Fibroblast of villous mesenchyme (primary cell): ENCODE measurements around the gene COX18. TPM values are rescaled to one million over a fixed set of nuclear protein-coding genes. Genes with fewer than 3 reads are reported as not detected.

ENCODE experiments used
- DNase-seq: peaks from one replicate; pipeline ENCODE4 v3.0.0-alpha.2; 2010; ENCODE audit warnings: low read depth
- H3K4me3 ChIP-seq: 2 replicates; pipeline ENCODE4 v1.5.1; 2011; ENCODE audit warnings: low read depth, mild to moderate bottlenecking, low read length
- total RNA-seq: library from RNA; depleted of rRNA; stranded (reverse); fragments of >200 nt; gene quantifications from 2 replicates; pipeline ENCODE4 v1.2.3, GENCODE V29; 2012
- TF ChIP-seq, protein P1 (sequence below): IDR thresholded peaks from 2 replicates; pipeline ENCODE4 v1.5.1; 2012; ENCODE audit warnings: low read depth, mild to moderate bottlenecking, low read length; ENCODE audit not compliant: insufficient read depth

COX18 gene
- total RNA-seq, 1 donor, result 36.3 TPM

DNA sequence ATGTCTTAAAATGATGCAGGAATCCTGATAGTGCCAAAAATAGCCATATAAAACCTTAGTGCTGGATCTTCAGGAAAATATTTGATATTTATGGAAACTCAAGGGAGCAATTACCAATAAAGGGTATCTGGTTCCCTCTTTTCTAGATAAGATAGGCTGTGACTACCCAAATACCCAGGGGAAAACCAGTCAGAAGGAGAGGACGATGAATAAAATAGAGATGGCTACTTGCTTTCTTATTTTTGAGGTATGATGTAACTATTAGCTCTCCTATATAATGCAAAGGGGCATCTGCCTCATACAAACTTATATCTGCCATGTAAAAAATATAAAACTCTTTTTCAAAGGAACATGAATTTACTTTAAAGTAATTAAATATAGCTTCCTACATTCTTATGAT, 23.4 kb upstream of the COX18 start:
- TF ChIP-seq, protein P1, sequence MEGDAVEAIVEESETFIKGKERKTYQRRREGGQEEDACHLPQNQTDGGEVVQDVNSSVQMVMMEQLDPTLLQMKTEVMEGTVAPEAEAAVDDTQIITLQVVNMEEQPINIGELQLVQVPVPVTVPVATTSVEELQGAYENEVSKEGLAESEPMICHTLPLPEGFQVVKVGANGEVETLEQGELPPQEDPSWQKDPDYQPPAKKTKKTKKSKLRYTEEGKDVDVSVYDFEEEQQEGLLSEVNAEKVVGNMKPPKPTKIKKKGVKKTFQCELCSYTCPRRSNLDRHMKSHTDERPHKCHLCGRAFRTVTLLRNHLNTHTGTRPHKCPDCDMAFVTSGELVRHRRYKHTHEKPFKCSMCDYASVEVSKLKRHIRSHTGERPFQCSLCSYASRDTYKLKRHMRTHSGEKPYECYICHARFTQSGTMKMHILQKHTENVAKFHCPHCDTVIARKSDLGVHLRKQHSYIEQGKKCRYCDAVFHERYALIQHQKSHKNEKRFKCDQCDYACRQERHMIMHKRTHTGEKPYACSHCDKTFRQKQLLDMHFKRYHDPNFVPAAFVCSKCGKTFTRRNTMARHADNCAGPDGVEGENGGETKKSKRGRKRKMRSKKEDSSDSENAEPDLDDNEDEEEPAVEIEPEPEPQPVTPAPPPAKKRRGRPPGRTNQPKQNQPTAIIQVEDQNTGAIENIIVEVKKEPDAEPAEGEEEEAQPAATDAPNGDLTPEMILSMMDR, result no peak
- H3K4me3 ChIP-seq, result no peak overlapping the region
- DNase-seq, result no peak

GRCh38 chr4:73090738-73091137, 21.2 kb upstream of the COX18 start:
- TF ChIP-seq, protein P1, result no peak
- DNase-seq, result no peak

GRCh38 chr4:73087871-73088270, 18.4 kb upstream of the COX18 start:
- H3K4me3 ChIP-seq, result no peak overlapping the region
- DNase-seq, result no peak
- TF ChIP-seq, protein P1, result no peak

More at GRCh38 chr4:73090738-73091137, 21.2 kb upstream of the COX18 start:
- H3K4me3 ChIP-seq, result no peak overlapping the region

DNA sequence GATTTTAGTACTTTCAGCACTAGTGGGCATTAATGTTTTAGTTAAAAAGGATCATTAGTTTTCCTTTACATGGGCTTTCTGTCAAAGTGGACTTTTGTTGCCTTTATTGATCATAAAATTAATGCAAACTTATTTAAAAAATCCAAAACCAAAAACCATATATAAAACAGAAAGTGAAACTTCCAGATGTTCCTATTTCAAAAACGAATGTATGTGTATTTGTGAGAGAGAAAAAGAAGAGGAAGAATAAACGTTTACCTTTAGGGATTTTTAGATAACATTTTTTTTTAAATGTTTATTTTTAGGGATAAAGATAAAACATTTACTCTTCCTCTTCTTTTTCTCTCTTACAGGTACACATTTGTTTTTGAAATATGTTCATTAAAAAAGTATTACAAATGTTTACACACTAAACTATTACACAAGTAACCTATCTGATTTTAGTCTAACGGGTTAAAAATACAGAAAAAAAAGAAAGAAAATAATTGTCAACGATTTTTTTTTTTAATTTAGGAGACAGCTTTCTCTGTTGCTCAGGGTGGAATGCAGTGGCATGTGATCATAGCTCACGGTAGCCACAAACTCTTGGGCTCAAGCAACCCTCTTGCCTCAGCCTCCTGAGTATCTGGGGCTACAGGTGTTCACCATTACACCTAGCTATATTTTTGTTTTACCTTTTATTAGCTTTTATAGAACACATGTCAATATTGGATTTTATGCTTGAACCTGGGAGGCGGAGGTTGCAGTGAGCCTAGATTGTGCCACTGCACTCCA, 16.8 kb upstream of the COX18 start:
- H3K4me3 ChIP-seq, result no peak overlapping the region
- TF ChIP-seq, protein P1, result no peak
- DNase-seq, result peak; percentile 9

GRCh38 chr4:73080789-73081188, 11.3 kb upstream of the COX18 start:
- H3K4me3 ChIP-seq, result no peak overlapping the region
- DNase-seq, result peak; percentile 20
- TF ChIP-seq, protein P1, result no peak

- H3K4me3 ChIP-seq, result no peak overlapping the region
- TF ChIP-seq, protein P1, result no peak
- DNase-seq, result no peak
Measured at GRCh38 chr4:73075832-73076231, 6.3 kb upstream of the COX18 start.

DNA sequence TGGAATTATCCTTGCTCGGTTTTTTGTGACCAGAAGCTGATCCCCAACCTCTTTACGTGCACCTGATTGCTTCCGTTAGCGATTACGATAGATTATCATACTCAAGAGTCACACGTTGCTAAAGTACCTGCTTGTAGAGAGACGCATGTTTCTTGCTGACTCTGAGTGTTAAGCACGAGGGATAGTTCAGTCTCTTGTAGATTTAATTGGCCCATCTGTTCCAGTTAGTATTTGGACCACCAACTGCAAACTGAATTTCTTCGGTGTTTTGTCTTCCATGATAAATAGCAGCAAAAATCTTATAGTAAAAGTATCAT, 516 bp upstream of the COX18 start:
- TF ChIP-seq, protein P1, result no peak
- no peak for DNase-seq
- peak overlapping the region; percentile 77 for H3K4me3 ChIP-seq
